ENCODE measurements around the gene KLHL26.
A peak's percentile ranks its signal among the peaks of the same experiment; 100 is the strongest.

Gene KLHL26

DNA sequence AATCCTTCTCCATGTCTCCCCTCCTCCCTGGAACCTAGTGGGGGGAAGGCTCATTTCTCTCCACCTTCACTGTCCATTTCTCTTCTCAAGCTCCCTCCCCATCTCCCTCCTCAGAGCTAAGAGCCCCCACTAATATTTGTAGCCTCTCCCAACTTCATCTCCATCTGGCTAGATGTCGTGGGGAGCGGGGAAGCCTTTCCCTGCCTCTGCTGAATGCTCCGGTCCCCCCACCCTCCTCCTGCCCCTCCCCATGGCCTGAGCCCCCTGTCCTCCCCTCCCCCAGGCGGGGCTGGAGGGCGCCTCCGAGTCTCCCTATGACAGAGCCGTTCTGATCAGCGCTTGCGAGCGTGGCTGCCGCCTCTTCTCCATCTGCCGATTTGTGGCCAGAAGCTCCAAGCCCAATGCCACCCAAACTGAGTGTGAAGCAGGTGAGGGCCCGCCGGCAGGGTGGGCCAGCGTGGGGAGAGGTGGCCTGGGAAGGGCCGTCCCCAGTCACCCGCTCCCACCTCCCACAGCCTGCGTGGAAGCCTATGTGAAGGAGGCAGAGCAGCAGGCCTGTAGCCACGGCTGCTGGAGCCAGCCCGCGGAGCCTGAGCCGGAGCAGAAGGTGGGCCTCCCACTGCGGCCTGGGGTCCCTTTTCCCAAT is 23.1 kb upstream of the KLHL26 start:
- DNase-seq (ENCODE audit: low read depth in 2 of 2) = no peak

DNA sequence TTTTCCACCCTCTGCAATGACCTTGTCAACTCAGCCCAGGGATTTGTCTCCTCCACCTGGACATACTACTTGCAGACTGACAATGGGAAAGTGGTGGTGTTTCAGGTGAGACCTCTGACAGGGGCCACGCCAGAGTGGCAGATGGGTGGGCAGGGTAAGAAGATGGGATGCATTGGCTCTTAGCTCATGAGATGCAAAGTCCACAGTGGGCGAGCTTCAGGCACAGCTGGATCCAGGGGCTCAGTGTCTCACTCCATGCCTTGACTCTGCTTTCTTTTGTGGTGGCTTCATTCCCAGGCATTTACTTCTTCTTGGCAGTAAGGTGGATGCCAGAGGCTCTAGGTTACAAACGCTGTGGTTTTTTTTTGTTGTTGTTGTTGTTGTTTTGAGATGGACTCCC is 20.8 kb upstream of the KLHL26 start:
- no peak for DNase-seq (ENCODE audit: low read depth in 2 of 2)

DNA sequence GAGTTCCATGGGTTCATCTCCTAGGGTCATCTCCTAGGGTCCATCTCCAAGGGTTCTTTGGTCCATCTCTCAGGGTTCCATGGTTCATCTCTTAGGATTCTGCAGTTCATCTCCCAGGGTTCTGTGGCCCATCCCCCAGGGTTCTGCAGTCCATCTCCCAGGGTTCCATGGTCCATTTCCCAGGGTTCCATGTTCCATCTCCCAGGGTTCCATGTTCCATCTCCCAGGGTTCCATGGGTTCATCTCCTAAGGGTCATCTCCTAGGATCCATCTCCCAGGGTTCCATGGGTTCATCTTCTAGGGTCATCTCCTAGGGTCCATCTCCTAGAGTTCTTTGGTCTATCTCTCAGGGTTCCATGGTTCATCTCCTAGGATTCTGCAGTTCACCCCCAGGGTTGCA is 19.3 kb upstream of the KLHL26 start:
- no peak for DNase-seq (ENCODE audit: low read depth in 2 of 2)

DNA sequence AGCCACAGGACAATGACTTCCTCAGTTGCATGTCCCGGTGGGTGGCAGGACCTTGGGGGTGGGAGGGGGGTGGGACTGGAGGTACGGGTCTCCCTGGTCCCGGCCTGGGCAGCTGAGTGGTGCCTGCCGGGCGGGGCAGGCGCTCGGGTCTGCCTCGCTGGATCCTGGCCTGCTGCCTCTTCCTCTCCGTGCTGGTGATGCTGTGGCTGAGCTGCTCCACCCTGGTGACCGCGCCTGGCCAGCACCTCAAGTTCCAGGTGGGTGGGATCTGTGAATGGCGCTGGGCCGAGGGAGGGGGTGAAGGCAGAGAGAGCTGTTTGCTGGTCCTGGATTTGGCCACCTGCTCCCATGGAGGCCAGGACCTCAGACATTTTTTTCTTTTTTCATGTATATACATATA is 18.6 kb upstream of the KLHL26 start:
- DNase-seq (ENCODE audit: low read depth in 2 of 2) = no peak

DNA sequence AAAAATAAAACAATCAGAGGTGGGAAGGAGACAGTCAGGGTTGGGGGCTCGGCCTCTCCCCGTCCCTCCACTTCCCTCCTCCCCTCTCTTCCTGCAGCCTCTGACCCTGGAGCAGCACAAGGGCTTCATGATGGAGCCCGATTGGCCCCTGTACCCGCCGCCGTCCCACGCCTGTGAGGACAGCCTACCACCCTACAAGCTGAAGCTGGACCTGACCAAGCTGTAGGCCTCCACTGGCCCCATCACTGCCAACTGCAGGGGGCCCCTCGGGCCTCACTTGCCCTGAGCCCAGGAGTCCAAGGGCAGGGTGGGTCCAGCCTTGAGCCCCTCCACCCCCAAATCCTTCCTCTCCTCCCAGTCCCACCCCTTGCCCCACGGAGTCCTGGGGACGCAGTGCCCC is 16.5 kb upstream of the KLHL26 start:
- no peak for DNase-seq (ENCODE audit: low read depth in 2 of 2)

DNA sequence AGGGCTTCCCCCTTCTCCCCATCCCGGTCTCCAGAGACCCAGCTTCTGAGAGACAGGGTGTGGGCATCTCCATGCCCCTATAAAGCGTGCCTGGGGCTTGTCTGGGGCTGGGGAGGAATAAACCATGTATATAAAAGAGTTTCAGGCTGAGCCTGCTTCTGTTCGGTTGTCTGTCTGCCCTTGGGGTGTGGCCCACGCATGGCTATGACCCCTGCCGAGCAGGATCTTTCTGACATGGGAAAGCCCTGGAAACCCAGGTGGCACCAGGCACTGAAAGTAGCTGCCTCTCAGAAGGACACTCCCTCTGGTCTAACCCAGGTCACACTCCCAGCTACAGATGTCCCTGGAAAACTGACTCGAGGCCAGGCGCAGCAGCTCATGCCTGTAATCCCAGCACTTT is 15.9 kb upstream of the KLHL26 start:
- DNase-seq (ENCODE audit: low read depth in 2 of 2) = no peak

DNA sequence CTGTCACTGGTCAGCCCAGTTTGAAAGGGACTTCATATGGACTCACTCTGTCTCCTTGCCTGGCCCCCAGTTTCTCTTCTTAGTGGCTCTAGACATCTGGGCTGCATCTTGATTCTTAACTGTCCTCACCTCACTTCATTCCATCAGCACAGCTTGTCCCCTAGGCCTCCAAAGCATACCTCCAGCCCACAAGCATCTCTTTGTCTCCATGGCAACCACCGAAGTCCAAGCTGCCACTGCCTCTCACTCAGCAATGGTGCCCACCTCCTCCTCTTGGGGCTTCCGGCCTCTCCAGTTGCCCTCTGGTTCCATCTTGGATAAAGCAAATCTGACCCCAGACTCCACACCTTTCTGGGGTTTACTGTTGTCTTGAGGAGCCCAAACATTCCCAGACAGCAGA is 9.9 kb upstream of the KLHL26 start:
- DNase-seq (ENCODE audit: low read depth in 2 of 2) = no peak

DNA sequence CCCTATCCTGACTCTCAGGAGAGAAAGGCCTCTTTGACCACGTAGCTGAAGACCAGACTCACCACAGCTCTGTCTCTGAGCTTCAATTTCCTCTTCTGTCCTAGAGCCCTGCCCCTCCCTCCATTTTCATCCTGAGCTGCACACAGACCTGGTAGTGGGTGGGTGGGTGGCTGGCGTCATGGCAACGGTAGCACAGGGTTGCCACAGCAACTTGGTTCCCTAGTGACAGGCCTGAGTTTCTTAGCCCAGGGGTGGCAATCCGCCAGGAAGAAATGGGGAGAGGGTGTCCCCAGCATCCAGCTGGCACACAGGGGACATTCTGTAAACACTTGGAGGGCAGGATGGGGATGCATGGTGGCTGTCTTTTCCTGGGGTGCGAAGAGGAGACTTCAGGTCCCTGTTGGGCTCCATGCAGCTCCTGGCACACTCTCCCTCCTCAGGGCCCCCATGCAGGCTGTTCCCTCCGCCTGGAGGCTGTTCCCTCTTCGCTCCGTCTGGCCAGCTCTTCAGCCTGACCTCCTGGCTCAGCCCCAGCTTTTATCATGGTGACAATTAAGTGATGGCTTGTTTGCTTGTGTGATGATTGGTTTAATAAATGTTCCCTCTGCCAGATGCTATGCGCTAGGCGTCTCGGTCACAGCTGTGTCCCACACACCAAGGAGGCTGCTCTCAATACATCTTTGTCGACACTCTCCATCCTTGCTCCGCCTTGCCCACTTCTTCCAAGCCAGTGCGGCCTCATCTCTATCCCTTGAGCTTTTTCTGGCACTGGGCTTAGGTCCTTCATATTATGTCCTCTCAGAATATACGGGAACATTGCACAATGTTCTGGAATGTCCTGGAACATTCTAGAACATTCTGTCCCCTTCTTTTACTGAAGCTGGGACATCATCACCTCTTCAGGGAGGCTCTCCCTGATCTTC is 7.4 kb upstream of the KLHL26 start:
- DNase-seq (ENCODE audit: low read depth in 2 of 2) = no peak

DNA sequence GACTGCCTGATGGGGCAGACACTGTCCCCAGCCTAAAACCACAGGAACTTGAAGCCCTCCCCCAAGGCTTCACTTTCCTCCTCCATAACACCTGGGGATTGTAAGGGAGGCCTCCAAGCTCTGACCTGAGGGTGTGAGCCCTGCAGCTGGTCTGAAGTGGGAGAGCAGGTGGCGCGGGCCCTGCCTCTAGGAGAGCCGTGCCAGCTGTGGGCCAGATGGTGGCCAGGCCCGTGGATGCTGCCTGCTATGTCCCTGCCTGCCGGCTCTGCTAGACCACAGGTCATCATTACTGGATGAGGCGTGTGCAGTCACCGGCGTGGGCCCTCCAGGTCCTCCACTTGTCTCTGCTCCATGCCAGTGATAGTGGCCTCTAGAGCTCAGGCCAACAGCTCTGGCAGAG is 3.5 kb upstream of the KLHL26 start:
- no peak for DNase-seq (ENCODE audit: low read depth in 2 of 2)

DNA sequence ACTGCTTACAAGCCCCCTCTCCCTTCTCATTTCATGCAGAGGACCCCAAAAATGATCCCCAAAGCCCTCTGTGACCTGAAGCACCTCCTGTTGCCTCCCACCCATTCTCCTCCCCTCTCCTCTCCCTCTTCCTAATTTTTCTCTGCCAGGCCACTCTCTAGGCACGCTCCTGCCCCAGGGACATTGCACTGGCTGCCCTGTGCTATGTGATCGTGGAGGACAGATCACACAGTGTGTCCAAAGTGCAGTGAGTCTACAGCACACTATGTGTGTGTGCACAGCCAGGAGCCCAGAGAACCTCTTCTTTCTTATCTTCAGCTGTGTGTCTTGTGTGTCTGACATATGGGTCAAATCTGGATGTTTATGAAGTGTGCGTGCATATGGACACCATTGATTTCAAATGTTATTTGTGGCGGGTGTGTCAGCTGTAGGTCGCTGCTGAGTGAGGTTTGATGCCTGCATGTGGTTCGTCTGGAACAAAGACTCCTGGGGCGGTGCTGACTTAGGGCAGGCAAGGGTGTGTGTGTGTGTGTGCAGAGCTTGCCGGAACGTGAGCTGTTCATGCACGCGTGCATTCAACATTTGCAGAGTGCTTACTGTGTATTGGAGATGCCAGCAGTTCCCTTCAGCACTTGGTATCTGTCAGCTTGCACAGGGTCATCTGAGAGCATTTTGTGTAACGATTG is 2.1 kb upstream of the KLHL26 start:
- DNase-seq (ENCODE audit: low read depth in 2 of 2) = no peak

DNA sequence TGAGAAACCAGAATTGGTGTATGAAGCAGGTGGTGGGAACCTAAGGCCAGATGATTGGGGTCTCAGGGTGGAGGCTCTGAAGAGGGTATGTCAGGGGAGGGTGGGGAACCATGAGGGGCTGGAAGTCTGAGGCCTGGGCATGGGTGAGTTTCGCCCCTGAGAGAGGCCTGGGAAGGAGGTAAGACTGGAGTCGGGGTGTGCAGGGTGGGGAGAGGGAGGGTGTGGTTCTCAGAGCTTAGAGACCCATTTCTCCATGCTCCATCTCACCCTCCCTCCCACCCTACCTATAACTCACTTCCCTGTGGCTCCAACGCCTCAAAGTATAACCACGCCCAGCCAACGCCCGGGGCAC is 1.0 kb upstream of the KLHL26 start:
- DNase-seq (ENCODE audit: low read depth in 2 of 2) = no peak

DNA sequence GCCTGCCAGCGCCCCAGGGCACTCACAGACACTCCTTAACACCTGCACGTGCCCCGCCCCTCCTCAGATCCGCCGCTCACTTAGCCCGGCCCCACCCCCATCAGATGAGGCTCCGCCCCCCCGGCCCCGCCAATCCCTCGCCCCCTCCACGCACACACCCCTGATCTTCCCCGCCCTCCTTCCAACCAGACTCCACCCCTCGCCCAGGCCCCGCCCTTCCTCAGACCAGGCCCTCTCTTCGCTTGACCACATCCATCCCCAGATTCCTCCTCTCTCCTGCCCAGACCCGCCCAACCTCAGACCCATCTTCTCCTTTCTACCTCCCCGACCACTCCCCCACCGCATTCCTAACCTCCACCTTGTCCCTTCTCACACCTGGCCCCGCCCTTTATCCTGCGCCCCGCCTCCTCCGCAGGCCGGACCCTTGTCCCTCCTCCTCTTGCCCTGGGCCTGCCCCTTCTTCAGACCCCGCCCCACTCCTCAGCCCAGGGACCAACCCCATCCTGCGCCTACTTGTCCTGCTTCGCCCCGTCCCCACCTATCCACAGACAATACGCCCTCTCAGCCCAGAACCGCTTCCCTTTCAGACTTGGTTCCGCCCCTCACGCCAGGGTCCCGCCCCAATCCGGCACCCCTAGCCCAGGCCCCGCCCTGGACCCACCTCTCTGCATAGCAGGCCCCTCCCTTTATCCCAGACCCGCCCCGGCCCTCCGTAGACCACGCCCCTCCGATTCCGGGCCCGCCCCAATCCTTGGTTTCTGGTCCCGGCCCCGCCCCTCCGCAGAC is 452 bp upstream of the KLHL26 start:
- peak; percentile 98 to 100 for DNase-seq (ENCODE audit: low read depth in 2 of 2)

DNA sequence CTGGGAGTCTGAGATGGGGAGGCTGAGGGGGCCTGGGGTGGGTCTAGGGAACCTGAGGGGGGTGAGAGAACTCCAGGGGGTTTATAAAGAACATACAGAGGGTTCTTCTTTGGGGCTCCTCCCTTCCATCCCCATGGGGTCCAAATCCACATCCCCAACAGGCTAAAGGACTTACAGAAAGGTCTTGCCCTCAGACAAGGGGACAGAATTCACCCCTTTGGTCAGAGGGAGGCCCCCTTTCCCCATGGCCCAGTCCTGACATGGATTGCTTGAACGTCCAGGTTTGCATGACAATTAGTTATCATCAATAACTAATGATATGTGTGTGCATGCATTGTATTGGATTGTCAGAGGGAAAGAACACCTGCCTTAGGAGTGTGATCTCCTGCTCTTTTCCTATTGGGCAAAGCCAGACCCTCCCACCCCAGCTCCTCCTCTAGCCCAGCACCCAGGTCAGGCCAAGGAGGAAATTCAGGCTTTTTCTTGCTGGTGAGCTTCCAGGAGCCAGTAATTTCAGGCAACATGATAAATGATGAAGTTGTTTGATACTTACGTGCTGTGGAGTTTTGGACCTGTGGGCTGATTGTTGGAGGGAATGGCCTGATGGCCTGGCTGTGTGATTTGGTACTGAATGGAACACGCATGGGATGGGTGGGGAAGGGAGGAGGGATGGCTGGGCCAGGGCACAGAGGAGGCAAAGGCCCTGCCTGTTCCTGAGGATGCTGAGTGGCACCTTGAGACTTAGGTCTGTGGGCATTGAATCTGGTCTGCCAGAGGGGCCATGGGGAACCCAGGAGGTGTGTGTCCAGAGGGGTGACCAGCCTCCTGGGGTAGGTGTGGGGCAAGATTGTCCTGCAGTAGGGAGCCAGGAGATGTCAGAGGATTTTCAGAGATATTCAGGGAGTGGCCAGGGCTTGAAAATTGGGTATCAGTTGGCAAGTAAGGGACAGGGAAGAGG is 1.1 kb downstream of the KLHL26 start:
- no peak for DNase-seq (ENCODE audit: low read depth in 2 of 2)

DNA sequence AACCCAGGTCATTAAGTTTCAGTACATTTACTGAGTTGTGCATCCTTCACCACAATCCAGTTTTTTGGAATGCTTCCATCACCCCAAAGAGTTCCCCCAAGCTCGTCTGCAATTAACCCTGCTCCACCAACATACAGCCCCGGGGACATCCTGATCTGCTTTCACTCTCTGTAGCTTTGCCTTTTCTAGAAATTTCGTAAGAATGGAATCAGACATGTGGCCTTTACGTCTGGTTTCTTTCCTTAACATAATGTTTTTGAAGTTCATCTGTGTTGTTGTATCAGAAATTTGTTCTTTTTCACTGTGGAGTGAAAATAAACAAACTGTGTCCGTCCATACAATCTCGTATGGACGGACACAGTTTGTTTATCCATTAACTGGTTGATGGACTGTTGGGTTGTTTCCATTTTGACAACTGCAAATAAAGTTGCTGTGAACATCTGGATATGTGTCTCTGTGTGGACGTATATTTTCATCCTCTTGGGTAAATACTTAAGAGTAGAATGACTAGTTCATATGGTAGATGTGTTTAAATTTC is 2.9 kb downstream of the KLHL26 start:
- DNase-seq (ENCODE audit: low read depth in 2 of 2) = no peak

DNA sequence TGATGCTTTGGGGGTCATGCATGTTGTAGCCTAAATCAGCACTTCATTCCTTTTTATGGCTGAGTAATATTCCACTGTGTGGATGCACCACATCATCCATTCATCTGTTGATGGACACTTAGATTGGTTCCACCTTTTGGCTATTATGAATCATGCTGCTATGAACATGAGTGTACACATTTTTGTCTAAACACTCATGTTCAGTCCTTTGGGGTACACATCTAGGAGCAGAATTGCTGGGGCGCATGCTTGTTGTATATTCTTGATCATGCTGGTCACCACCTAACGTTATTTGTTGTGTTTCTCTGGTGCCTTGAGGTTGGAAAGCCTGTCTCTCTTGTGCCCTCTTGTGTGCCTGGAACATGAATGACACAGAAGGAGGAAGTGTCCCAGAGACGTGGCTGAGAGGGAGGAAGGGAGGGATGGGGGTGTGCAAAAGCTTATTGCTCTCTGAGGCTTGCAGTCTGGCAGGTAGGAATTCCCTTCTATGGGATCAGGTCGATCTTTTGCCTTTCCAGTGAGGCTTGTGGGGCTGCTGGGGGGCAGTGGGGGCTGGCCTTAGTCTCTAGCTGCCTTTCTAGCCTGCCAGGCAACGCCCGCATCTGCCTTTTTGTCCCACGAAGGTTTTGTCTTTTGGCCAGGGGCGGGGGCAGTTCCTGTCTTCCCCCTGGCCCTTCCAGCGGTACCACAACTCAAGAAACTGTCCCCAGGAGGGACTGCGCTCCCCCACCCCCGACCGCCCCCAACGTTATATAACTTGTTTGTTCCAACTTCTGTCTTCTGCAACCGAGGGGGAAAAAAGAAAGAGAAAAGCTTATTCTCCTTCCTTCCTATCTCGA is 7.6 kb downstream of the KLHL26 start:
- no peak for DNase-seq (ENCODE audit: low read depth in 2 of 2)

DNA sequence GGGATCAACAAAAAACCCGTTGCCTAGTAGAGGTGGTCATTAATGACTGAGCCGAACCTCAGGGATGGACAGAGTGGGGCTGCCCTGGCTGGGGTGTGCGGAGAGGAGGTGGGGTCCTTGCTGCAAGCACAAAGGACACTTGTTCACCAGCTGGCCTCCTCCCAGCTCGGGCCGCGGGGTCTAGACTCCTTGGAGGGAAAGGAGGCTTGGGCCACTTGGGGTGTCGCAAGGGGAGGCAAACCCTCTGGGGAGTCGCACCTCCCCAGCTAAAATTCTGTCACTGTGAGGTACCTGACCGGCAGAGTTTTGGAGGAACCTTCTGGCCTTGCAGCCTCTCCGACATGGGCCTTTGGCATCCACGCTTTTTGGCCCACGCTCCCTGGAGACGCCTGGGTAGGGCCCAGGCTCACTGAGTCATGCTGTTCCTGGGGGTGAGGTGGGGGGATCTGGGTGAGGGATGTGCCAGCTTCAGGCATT is 8.2 kb downstream of the KLHL26 start:
- DNase-seq (ENCODE audit: low read depth in 2 of 2) = no peak

DNA sequence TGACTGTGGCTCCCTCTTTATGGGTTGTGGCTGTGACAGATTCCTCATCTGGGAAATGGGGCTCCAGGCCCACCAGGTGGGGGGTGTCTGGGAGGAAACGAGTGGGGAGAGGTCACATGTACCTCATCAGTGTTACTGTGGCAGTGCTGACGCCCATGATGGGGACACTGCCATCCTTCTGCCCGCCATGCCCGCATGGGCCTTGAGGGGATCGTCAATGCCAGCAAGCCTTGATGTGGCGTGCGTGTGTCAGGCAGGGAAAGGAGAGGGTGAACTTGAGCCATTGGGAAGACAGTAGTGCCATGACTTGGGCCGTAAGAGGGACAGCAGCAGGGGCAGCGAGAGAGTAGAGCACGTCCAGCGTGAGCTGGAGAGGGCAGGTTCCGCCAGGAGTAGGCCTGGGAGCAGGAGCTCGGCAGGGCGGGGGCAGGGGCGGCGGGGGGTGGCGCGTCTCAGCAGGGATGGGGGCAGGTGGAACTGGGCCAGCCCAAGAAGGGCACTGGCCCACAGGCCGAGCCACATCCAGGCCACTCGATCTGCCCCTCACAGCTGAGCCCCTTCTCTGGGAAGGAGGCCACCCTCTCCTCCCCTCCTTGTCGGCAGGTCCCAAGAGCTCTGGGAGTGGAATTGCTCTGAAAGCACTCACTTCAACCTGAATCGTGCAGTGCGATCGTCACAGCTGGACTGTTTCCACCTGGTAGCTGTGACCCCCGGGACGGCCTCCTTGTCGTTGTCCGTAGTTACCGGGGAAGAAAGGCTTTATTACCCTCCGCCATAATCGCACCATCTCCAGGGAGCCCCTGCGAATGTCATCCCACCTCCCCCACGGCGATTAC is 9.9 kb downstream of the KLHL26 start:
- no peak for DNase-seq (ENCODE audit: low read depth in 2 of 2)

DNA sequence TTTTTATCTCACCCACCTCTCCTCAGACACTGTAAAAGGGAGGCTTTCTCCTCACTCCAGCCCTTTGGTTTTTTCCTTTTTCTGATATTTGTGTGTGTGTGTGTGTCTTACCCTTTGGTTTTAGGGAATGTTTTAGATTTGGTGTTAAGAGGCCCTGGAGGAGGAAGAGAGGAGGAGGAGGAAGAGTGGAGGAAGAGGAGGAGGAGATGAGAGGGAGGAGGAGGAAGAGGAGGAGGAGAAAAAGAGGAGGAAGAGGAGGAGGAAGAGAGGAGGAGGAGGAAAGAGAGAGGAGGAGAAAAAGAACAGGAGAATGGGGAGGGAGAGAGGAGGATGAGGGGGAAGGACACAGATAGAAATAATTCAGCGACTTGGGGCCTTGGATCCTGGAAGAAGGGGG is 10.5 kb downstream of the KLHL26 start:
- no peak for DNase-seq (ENCODE audit: low read depth in 2 of 2)

DNA sequence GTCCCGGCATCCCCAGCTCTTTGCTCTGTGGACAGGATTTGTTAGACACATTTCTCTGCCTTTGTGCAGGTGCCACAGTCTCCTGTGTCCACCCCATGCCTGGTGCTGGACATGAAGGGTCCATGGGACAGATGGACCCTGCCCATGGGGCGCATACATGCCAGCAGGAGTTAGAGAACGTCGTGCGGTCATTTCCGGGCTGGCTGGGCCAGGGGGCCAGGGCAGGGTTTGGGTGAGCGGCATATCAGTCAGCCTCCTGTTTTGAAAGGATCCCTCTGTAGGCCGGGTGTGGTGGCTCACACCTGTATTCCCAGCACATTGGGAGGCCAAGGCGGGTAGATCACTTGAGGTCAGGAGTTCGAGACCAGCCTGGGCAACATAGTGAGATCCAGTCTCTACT is 11.0 kb downstream of the KLHL26 start:
- no peak for DNase-seq (ENCODE audit: low read depth in 2 of 2)
